PC-9 (cell line): ENCODE measurements around the gene AHRR. TPM values are rescaled to one million over a fixed set of nuclear protein-coding genes. Genes with fewer than 3 reads are reported as not detected.

Experiments used
- BruUV-seq: library from RNA; stranded (reverse); fragments of 400-500 nt; replicated peaks from 2 replicates; lab custom pipeline; 2021; lab: Mats Ljungman, UMichigan
- CTCF ChIA-PET: fragments of 300-600 bp; sonication (Branson Sonifier 250); formaldehyde crosslinking; loops from one replicate; lab custom pipeline; 2022; ENCODE audit warnings: antibody characterized with exemption; lab: Charles Lee
- POLR2A ChIA-PET: fragments of 300-600 bp; sonication (Branson Sonifier 250); formaldehyde crosslinking; loops from one replicate; lab custom pipeline; 2022; ENCODE audit warnings: antibody characterized with exemption; ENCODE audit not compliant: unreplicated experiment; lab: Charles Lee
- DNase-seq, 2 experiments: peaks; one replicate each; pipeline versions ENCODE4 v3.0.0 to v3.0.0-alpha.2; 2015 to 2022; ENCODE audit warnings: mixed read lengths in 1 of 2
- H2AFZ ChIP-seq: fragments of 200-600 bp; sonication (generic); 2 replicates; pipeline ENCODE4 v1.8.1; 2017; ENCODE audit warnings: antibody characterized with exemption
- H3F3A ChIP-seq: fragments of 200-600 bp; sonication (generic); 2 replicates; pipeline ENCODE4 v1.8.1; 2017; ENCODE audit warnings: antibody characterized with exemption, mild to moderate bottlenecking, low read depth; ENCODE audit not compliant: insufficient read depth
- H3K27ac ChIP-seq: fragments of 200-600 bp; sonication (generic); 2 replicates; pipeline ENCODE4 v1.6.1; 2016; ENCODE audit warnings: mixed run types
- H3K27me3 ChIP-seq: fragments of 200-600 bp; sonication (generic); 2 replicates; pipeline ENCODE4 v1.6.1; 2016; ENCODE audit warnings: low read depth, mixed run types; ENCODE audit not compliant: insufficient read depth
- H3K36me3 ChIP-seq: fragments of 200-600 bp; sonication (generic); 2 replicates; pipeline ENCODE4 v1.6.1; 2016; ENCODE audit warnings: low read depth, mixed run types
- H3K4me1 ChIP-seq: fragments of 200-600 bp; sonication (generic); replicated peaks from 2 replicates; pipeline ENCODE4 v1.6.1; 2016; ENCODE audit warnings: mixed run types; ENCODE audit not compliant: insufficient read depth
- H3K4me2 ChIP-seq: fragments of 200-600 bp; sonication (generic); 2 replicates; pipeline ENCODE4 v1.6.1; 2017; ENCODE audit warnings: mixed run types
- H3K4me3 ChIP-seq: fragments of 200-600 bp; sonication (generic); 2 replicates; pipeline ENCODE4 v1.6.1; 2016; ENCODE audit warnings: mixed run types
- H3K79me2 ChIP-seq: fragments of 200-600 bp; sonication (generic); 2 replicates; pipeline ENCODE4 v1.6.1; 2017; ENCODE audit warnings: low read depth, mixed run types
- H3K9me2 ChIP-seq: fragments of 200-600 bp; sonication (generic); 2 replicates; pipeline ENCODE4 v1.8.1; 2017; ENCODE audit warnings: mild to moderate bottlenecking; ENCODE audit not compliant: insufficient read depth
- H3K9me3 ChIP-seq: fragments of 200-600 bp; sonication (generic); 2 replicates; pipeline ENCODE4 v1.8.1; 2016; ENCODE audit warnings: low read depth; ENCODE audit not compliant: insufficient read depth
- H4K20me1 ChIP-seq: fragments of 200-600 bp; sonication (generic); 2 replicates; pipeline ENCODE4 v1.8.1; 2017; ENCODE audit not compliant: insufficient read depth
- CTCF ChIP-seq: fragments of 200-600 bp; sonication (generic); conservative IDR thresholded peaks from 2 replicates; pipeline ENCODE4 v1.6.1; 2017; ENCODE audit warnings: mixed run types, antibody characterized with exemption, mild to moderate bottlenecking, moderate library complexity
- EZH2 ChIP-seq: fragments of 200-600 bp; sonication (generic); IDR thresholded peaks from 2 replicates; pipeline ENCODE4 v1.8.0; 2017; ENCODE audit warnings: antibody characterized with exemption, low read depth
- intact Hi-C: fragments of 100-400 bp; cut with micrococcal nuclease; formaldehyde crosslinking; loops from one replicate; pipeline ENCODE4 v1.10.0; 2022; ENCODE audit not compliant: unreplicated experiment
- total RNA-seq: library from RNA; stranded (reverse); gene quantifications from 2 replicates; pipeline ENCODE4 v1.2.3, GENCODE V29; 2021

AHRR gene
- total RNA-seq, 1 experiment from 2014 or later = 7.2 TPM

GRCh38 chr5:418162-419121 lies 96.9 kb downstream of the AHRR start:
- H3K27ac ChIP-seq = no peak overlapping the region
- no peak for TF ChIP-seq CTCF
- TF ChIP-seq EZH2 = no peak
- no peaks in the 10 kb centered on the region for H3K9me3 ChIP-seq
- no peaks in the 10 kb centered on the region for H3K27me3 ChIP-seq
- no peak overlapping the region for H3K4me3 ChIP-seq
- H2AFZ ChIP-seq = no peak overlapping the region
- no peaks in the 10 kb centered on the region for H3K79me2 ChIP-seq
- POLR2A ChIA-PET = no interaction called here
- intact Hi-C loops = no loop called here
- no peaks in the 10 kb centered on the region for H4K20me1 ChIP-seq
- CTCF ChIA-PET = interaction anchor here (0.7 kb wide), 1 partner anchor 9 kb away, joined by 3 read pairs; no protein-coding TSS in a partner anchor
- H3K4me1 ChIP-seq = no peaks in the 10 kb centered on the region
- no peak overlapping the region for H3K4me2 ChIP-seq
- H3F3A ChIP-seq = no peaks in the 10 kb centered on the region
- no TSS peak for BruUV-seq
- H3K36me3 ChIP-seq = no peaks in the 10 kb centered on the region
- H3K9me2 ChIP-seq = no peaks in the 10 kb centered on the region
- no peak for DNase-seq

- no peaks in the 10 kb centered on the region for H3K4me1 ChIP-seq
- no peak overlapping the region for H3K4me3 ChIP-seq
- no peak overlapping the region for H2AFZ ChIP-seq
- no peaks in the 10 kb centered on the region for H3K9me3 ChIP-seq
- intact Hi-C loops = no loop called here
- H3K9me2 ChIP-seq = no peaks in the 10 kb centered on the region
- no peaks in the 10 kb centered on the region for H3F3A ChIP-seq
- no peaks in the 10 kb centered on the region for H3K36me3 ChIP-seq
- TF ChIP-seq CTCF (no peak), EZH2 (no peak)
- no TSS peak for BruUV-seq
- DNase-seq = no peak
- H3K27me3 ChIP-seq = no peaks in the 10 kb centered on the region
- no peak overlapping the region for H3K27ac ChIP-seq
- POLR2A ChIA-PET = interaction anchor here (0.6 kb wide), 1 partner anchor 198 kb away, joined by 10 read pairs; no protein-coding TSS in a partner anchor
- no peak overlapping the region for H3K4me2 ChIP-seq
- CTCF ChIA-PET = no interaction called here
- no peaks in the 10 kb centered on the region for H4K20me1 ChIP-seq
- H3K79me2 ChIP-seq = no peaks in the 10 kb centered on the region
Observed at GRCh38 chr5:419970-420369, 98.5 kb downstream of the AHRR start.

DNA sequence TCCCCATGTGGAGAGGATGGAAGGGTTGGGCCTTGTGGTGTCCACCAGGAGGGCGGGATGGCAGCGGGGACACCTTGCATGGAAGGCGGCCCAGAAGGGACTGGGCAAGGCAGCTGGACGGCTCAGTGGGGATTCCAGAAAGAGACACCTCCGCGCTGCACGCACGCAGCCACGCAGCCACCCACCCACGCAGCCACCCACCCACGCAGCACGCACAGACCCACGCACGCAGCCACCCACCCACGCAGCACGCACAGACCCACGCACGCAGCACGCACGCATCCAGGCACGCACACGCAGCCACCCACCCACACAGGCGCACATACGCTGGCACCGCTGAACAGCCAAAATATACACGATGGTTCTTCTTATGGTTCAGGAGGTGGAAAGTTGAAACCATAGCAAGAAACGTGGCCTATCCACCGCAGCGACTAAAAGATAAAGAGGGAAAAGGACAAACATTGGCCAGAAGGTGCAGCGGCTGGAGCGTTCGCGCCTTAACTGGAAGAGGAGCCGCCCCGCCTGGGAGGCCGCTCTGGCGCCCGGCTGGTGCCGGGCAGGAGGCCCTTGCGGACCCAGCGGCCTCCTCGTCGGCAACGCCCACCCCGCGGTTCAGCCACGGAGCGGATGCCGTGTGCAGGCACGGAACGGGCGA lies 99.2 kb downstream of the AHRR start:
- Histone ChIP-seq H3K4me2 (no peak overlapping the region), H3K4me1 (no peaks in the 10 kb centered on the region), H3K36me3 (no peaks in the 10 kb centered on the region), H3K79me2 (no peaks in the 10 kb centered on the region), H3K27ac (no peak overlapping the region), H3K9me2 (no peaks in the 10 kb centered on the region), H3K27me3 (no peaks in the 10 kb centered on the region), H2AFZ (no peak overlapping the region), H3K9me3 (no peaks in the 10 kb centered on the region), H3F3A (no peaks in the 10 kb centered on the region), H3K4me3 (no peak overlapping the region), H4K20me1 (no peaks in the 10 kb centered on the region)
- intact Hi-C loops = no loop called here
- TF ChIP-seq EZH2 (no peak), CTCF (no peak)
- ChIA-PET CTCF (no interaction called here), POLR2A (no interaction called here)
- BruUV-seq = no TSS peak
- DNase-seq = no peak
